K562 (cell line): ENCODE data around the gene ACSF3. TPM values are rescaled to one million over a fixed set of nuclear protein-coding genes. Genes with fewer than 3 reads are reported as not detected.

Source experiments
- ATAC-seq: fragments of 200-7000 bp; cut with Tn5 transposase; 3 replicates; pipeline ENCODE4 v1.9.1; 2020; ENCODE audit warnings: moderate library complexity
- BruUV-seq: library from RNA; stranded (reverse); fragments of 400-500 nt; replicated peaks from 2 replicates; lab custom pipeline; 2021; lab: Mats Ljungman, UMichigan
- CTCF ChIA-PET: fragments of 300-600 bp; formaldehyde crosslinking; extraction: SDS; loops from one replicate; lab custom pipeline; 2021; ENCODE audit warnings: low intra/inter-chr PET ratio; lab: Yijun Ruan, JAX
- POLR2A ChIA-PET: fragments of 300-600, 350-650 bp; sonication (Branson Sonifier 250); formaldehyde crosslinking; extraction: SDS; loops from one replicate; lab custom pipeline; 2021; ENCODE audit warnings: antibody characterized with exemption, inconsistent platforms; lab: Yijun Ruan, JAX
- DNase-seq, 4 experiments: peaks; one replicate each; pipeline versions ENCODE4 v3.0.0 to v3.0.0-alpha.2; 2011 to 2018; ENCODE audit warnings: low spot score in 3 of 4, mixed read lengths in 3 of 4; ENCODE audit errors: extremely low read depth in 1 of 4
- FAIRE-seq: peaks from 2 replicates; lab custom pipeline; 2011; peaks lifted over from hg19 to GRCh38; lab: Jason Lieb, UNC
- H2AFZ ChIP-seq: 2 replicates; pipeline ENCODE4 v1.6.0; 2011; ENCODE audit warnings: low read depth, low read length, control low read depth, inconsistent platforms
- H3K27ac ChIP-seq: fragments of 200-600 bp; 3 replicates; pipeline ENCODE4 v1.8.0; 2011; ENCODE audit warnings: low read depth, mild to moderate bottlenecking, control low read depth, inconsistent platforms, low read length, moderate library complexity, mixed read lengths; ENCODE audit errors: extremely low read depth
- H3K27me3 ChIP-seq, 2 experiments: fragments of 300-600 bp in 1 of 2; 2 replicates in 1 of 2; 3 replicates in 1 of 2; pipeline versions ENCODE4 v1.6.0 to v1.8.0; 2011; ENCODE audit warnings: inconsistent platforms in 2 of 2, low read length in 2 of 2, mild to moderate bottlenecking in 1 of 2, mixed read lengths in 1 of 2, moderate library complexity in 1 of 2; ENCODE audit not compliant: control insufficient read depth in 2 of 2, insufficient read depth in 2 of 2
- H3K36me3 ChIP-seq: fragments of 300-600 bp; 3 replicates; pipeline ENCODE4 v1.8.0; 2011; ENCODE audit warnings: mild to moderate bottlenecking, low read length, inconsistent platforms; ENCODE audit not compliant: control insufficient read depth, insufficient read depth
- H3K4me1 ChIP-seq, 2 experiments: fragments of 200-600 bp in 1 of 2; replicated peaks in 1 of 2; 2 replicates in 1 of 2; 3 replicates in 1 of 2; pipeline versions ENCODE4 v1.5.1 to v1.8.0; 2011; ENCODE audit warnings: inconsistent platforms in 2 of 2, low read length in 2 of 2, mild to moderate bottlenecking in 1 of 2, mixed read lengths in 1 of 2, moderate library complexity in 1 of 2; ENCODE audit not compliant: control insufficient read depth in 2 of 2, insufficient read depth in 2 of 2
- H3K4me2 ChIP-seq: 2 replicates; pipeline ENCODE4 v1.6.1; 2011; ENCODE audit warnings: low read length, control low read depth, inconsistent platforms, mixed read lengths; ENCODE audit not compliant: insufficient read depth
- H3K4me3 ChIP-seq: fragments of 200-600 bp; sonication (generic), shearing (Covaris generic); 2 replicates; pipeline ENCODE4 v1.5.1; 2016; ENCODE audit warnings: control low read depth, inconsistent platforms
- H3K79me2 ChIP-seq: fragments of 200-600 bp; 3 replicates; pipeline ENCODE4 v1.8.0; 2011; ENCODE audit warnings: low read length, inconsistent platforms; ENCODE audit not compliant: control insufficient read depth, insufficient read depth
- H3K9ac ChIP-seq, 2 experiments: 2 replicates each; pipeline versions ENCODE4 v1.6.0 to v1.6.1; 2011; ENCODE audit warnings: low read depth in 2 of 2, low read length in 2 of 2, control low read depth in 1 of 2, inconsistent platforms in 1 of 2, mild to moderate bottlenecking in 1 of 2, mixed read lengths in 1 of 2; ENCODE audit not compliant: insufficient read depth in 1 of 2
- H3K9me1 ChIP-seq: one replicate; pipeline ENCODE4 v1.6.0; 2011; ENCODE audit warnings: inconsistent platforms, mild to moderate bottlenecking, low read length, moderate library complexity; ENCODE audit not compliant: control insufficient read depth, insufficient read depth
- H3K9me3 ChIP-seq: replicated peaks from 2 replicates; pipeline ENCODE4 v1.5.1; 2011; ENCODE audit warnings: low read depth, low read length, inconsistent platforms; ENCODE audit not compliant: control insufficient read depth, insufficient read depth
- H4K20me1 ChIP-seq: replicated peaks from 2 replicates; pipeline ENCODE4 v1.6.1; 2011; ENCODE audit warnings: low read length, inconsistent platforms, mixed read lengths; ENCODE audit not compliant: control insufficient read depth, insufficient read depth
- CREM ChIP-seq: IDR thresholded peaks from 2 replicates; pipeline ENCODE4 v1.6.1; 2014; ENCODE audit warnings: antibody characterized with exemption, low read depth
- DMBX1 ChIP-seq: fragments of 250-450 bp; sonication (Bioruptor Pico); IDR thresholded peaks from 2 replicates; pipeline ENCODE4 v1.8.0; 2022; ENCODE audit warnings: inconsistent platforms, mild to moderate bottlenecking, moderate library complexity, borderline replicate concordance
- FUS ChIP-seq: fragments of 200-400 bp; formaldehyde crosslinking; optimal IDR thresholded peaks from 2 replicates; pipeline ENCODE3; 2017; ENCODE audit warnings: low read depth, low read length
- GABPB1 ChIP-seq: sonication (generic); formaldehyde crosslinking; IDR thresholded peaks from 2 replicates; pipeline ENCODE4 v1.8.0; 2022; ENCODE audit warnings: mild to moderate bottlenecking, missing genetic modification reagents
- HNRNPK ChIP-seq: fragments of 200-400 bp; formaldehyde crosslinking; IDR thresholded peaks from one replicate; pipeline ENCODE4 v1.6.1; 2018; ENCODE audit warnings: mild to moderate bottlenecking, low read depth, low read length; ENCODE audit not compliant: poor library complexity, severe bottlenecking
- JUND ChIP-seq, 2 experiments: IDR thresholded peaks; 2 replicates in 1 of 2; 3 replicates in 1 of 2; pipeline ENCODE4 v1.6.1; 2011; ENCODE audit warnings: borderline replicate concordance in 2 of 2, low read depth in 2 of 2, low read length in 2 of 2, improper control_type of control experiment in 1 of 2, missing biosample characterization in 1 of 2, missing genetic modification characterization in 1 of 2, missing genetic modification reagents in 1 of 2
- PHF8 ChIP-seq: fragments of 200-600 bp; sonication (generic); IDR thresholded peaks from 2 replicates; pipeline ENCODE4 v1.6.1; 2012; ENCODE audit warnings: mixed run types, mild to moderate bottlenecking, inconsistent platforms, low read length, moderate library complexity, borderline replicate concordance
- RBBP5 ChIP-seq: fragments of 200-600 bp; sonication (generic); IDR thresholded peaks from 2 replicates; pipeline ENCODE4 v1.6.1; 2012; ENCODE audit warnings: borderline replicate concordance, mild to moderate bottlenecking, low read length, control low read depth, inconsistent platforms; ENCODE audit not compliant: insufficient read depth, poor library complexity, severe bottlenecking
- THRAP3 ChIP-seq: fragments of 450-650 bp; IDR thresholded peaks from 2 replicates; pipeline ENCODE4 v1.6.1; 2016; ENCODE audit warnings: mild to moderate bottlenecking, inconsistent platforms, borderline replicate concordance
- ZEB2 ChIP-seq: fragments of 450-650 bp; IDR thresholded peaks from 2 replicates; pipeline ENCODE4 v1.6.1; 2016
- ZFP36 ChIP-seq: fragments of 150-350 bp; IDR thresholded peaks from 2 replicates; pipeline ENCODE4 v1.6.1; 2018; ENCODE audit warnings: low read length, low read depth; ENCODE audit not compliant: partially characterized antibody
- ZFP91 ChIP-seq: sonication (generic); formaldehyde crosslinking; IDR thresholded peaks from 2 replicates; pipeline ENCODE4 v1.8.0; 2022; ENCODE audit warnings: mild to moderate bottlenecking, missing genetic modification reagents
- ZNF280A ChIP-seq: fragments of 450-650 bp; IDR thresholded peaks from 2 replicates; pipeline ENCODE4 v1.6.1; 2018; ENCODE audit warnings: mild to moderate bottlenecking, low read depth; ENCODE audit not compliant: partially characterized antibody
- ZNF449 ChIP-seq: fragments of 250-450 bp; sonication (Bioruptor Pico); IDR thresholded peaks from 2 replicates; pipeline ENCODE4 v1.8.0; 2022; ENCODE audit warnings: moderate library complexity, mild to moderate bottlenecking, inconsistent platforms
- ZNF561 ChIP-seq: fragments of 450-650 bp; formaldehyde crosslinking; conservative IDR thresholded peaks from 2 replicates; pipeline ENCODE4 v1.4.0; 2020; ENCODE audit warnings: mild to moderate bottlenecking, moderate library complexity
- ZNF766 ChIP-seq: fragments of 200-800 bp; sonication (Bioruptor generic); conservative IDR thresholded peaks from 2 replicates; pipeline ENCODE4 v1.6.1; 2016; ENCODE audit warnings: missing genetic modification characterization, missing compliant biosample characterization
- ZSCAN32 ChIP-seq: fragments of 450-650 bp; formaldehyde crosslinking; IDR thresholded peaks from 2 replicates; pipeline ENCODE4 v1.4.0; 2020; ENCODE audit warnings: mild to moderate bottlenecking, moderate library complexity
- WGBS: fragments of 100-300 bp; shearing (Covaris generic); methylation state at CpG from one replicate; pipeline ENCODE4 v1.1.6; 2016; ENCODE audit warnings: low coverage, mixed read lengths; ENCODE audit not compliant: insufficient coverage; ENCODE audit errors: missing lambda C conversion rate; 5-methylcytosine and 5-hydroxymethylcytosine counted together
- in situ Hi-C: fragments of 300-500 bp; cut with MboI; formaldehyde crosslinking; loops from 4 replicates; pipeline ENCODE4 v1.15.0; 2018; ENCODE audit warnings: inconsistent platforms, mixed read lengths
- intact Hi-C: fragments of 100-400 bp; cut with micrococcal nuclease; formaldehyde crosslinking; loops from 2 replicates; pipeline ENCODE4 v1.14.2; 2022
- polyA plus RNA-seq, 8 experiments: library from polyadenylated mRNA; depleted of rRNA in 4 of 8; stranded (reverse) in 5 of 8; unstranded in 3 of 8; fragments of >200 nt; fragmentation: Nextera tagmentation in 2 of 8; fragmentation: Illumina TruSeq in 1 of 8; extraction: Ambion mirVana in 2 of 8; extraction: Trizol in 1 of 8; gene quantifications; 2 replicates each; pipeline versions ENCODE4 v1.2.1 to v1.2.3, GENCODE V29; 2011 to 2014; ENCODE audit warnings: inconsistent platforms in 1 of 8, missing spikeins in 1 of 8
- total RNA-seq, 7 experiments: library from RNA; depleted of rRNA in 6 of 7; stranded (reverse); fragments of >200 nt in 6 of 7; fragmentation: Illumina TruSeq in 2 of 7; extraction: Trizol in 2 of 7; gene quantifications; 2 replicates each; pipeline versions ENCODE4 v1.2.1 to v1.2.3, GENCODE V29; 2011 to 2021; ENCODE audit warnings: low replicate concordance in 1 of 7

ACSF3 gene
- total and polyA plus RNA-seq, 9 of the 15 experiments (the other 6 are each of a cell fraction or from before 2014, with no cell fraction given), result 0.77 to 32.8 (median 14.7) TPM

GRCh38 chr16:89179656-89180315 is 86.1 kb downstream of the ACSF3 start:
- peaks cover 0 to 40% of the 10 kb centered on the region in 2 experiments; a peak in 2 of 5 replicates for H3K27me3 ChIP-seq
- TF ChIP-seq DMBX1 (CRISPR knock-in tag) (no peak), ZNF280A (no peak), HNRNPK (no peak), THRAP3 (no peak), RBBP5 (no peak), ZSCAN32 (CRISPR knock-in tag) (no peak), JUND (IDR thresholded peaks at IDR 0.05; ENCODE audit: borderline replicate concordance, low read depth, low read length) (no peak), JUND (tag; IDR thresholded peaks at IDR 0.05; ENCODE audit: borderline replicate concordance, low read depth, low read length) (no peak), ZNF561 (CRISPR knock-in tag) (no peak), ZFP36 (no peak), ZNF766 (no peak), GABPB1 (no peak), ZNF449 (no peak), CREM (no peak), ZEB2 (no peak), ZFP91 (CRISPR knock-in tag) (no peak), FUS (no peak), PHF8 (no peak)

More at GRCh38 chr16:89179656-89180315, 86.1 kb downstream of the ACSF3 start:
- Histone ChIP-seq H3K9me1 (no peaks in the 10 kb centered on the region), H3K36me3 (no peaks in the 10 kb centered on the region), H3K4me1 (peaks cover 0 to 65% of the 10 kb centered on the region in 2 experiments; a peak in 2 of 5 replicates), H3K4me3 (no peak overlapping the region), H3K9ac (no peak overlapping the region; a peak in 1 of 4 replicates), H3K27ac (no peak overlapping the region), H3K9me3 (no peaks in the 10 kb centered on the region), H3K4me2 (no peak overlapping the region), H3K79me2 (no peaks in the 10 kb centered on the region), H4K20me1 (no peaks in the 10 kb centered on the region; the same call in 1 of the 2 replicates), H2AFZ (no peak overlapping the region)
- FAIRE-seq (no peak), DNase-seq (no peak), ATAC-seq (no peak)
- intact Hi-C loops, result no loop called here
- ChIA-PET POLR2A (no interaction called here), CTCF (no interaction called here)
- no TSS peak for BruUV-seq
- WGBS, result 28% methylated on average over 25 of the region's 25 CpGs
- in situ Hi-C loops, result no loop called here
